Activated CD8-positive, alpha-beta T cell treated with anti-CD3 and anti-CD28 coated beads, Interleukin-2, amount 10 ng/mL, durations not matched to agents 7 days and 5 days (primary cell): Measurements from ENCODE around the gene ST6GALNAC2. TPM values are rescaled to one million over a fixed set of nuclear protein-coding genes. Genes with fewer than 3 reads are reported as not detected.
A peak's percentile ranks its signal among the peaks of the same experiment; 100 is the strongest.
"Not testable (repeated sequence)": the region's sequence is repeated elsewhere in the genome, so short reads cannot be mapped to it uniquely, and the experiment has no call there.

Experiments
- ATAC-seq: fragments of 150-1000 bp; cut with Tn5 transposase; one replicate; pipeline ENCODE4 v1.10.0; 2021; ENCODE audit warnings: moderate library complexity
- CTCF ChIA-PET: fragments of 350-600 bp; sonication (Branson Sonifier 250); formaldehyde crosslinking; loops from one replicate; lab custom pipeline; 2021; ENCODE audit warnings: antibody characterized with exemption; lab: Charles Lee
- POLR2A ChIA-PET: fragments of 350-600 bp; sonication (Branson Sonifier 250); formaldehyde crosslinking; loops from one replicate; lab custom pipeline; 2021; ENCODE audit warnings: antibody characterized with exemption; lab: Charles Lee
- DNase-seq: peaks from one replicate; pipeline ENCODE4 v3.0.0-alpha.2; 2020
- H3K27ac Mint-ChIP-seq: one replicate; pipeline ENCODE4 v1.8.0; 2021; ENCODE audit warnings: mild to moderate bottlenecking, mixed read lengths
- H3K27me3 Mint-ChIP-seq: one replicate; pipeline ENCODE4 v1.8.0; 2021; ENCODE audit warnings: low read depth, mixed read lengths
- H3K36me3 Mint-ChIP-seq: one replicate; pipeline ENCODE4 v1.8.0; 2021; ENCODE audit warnings: low read depth, mixed read lengths
- H3K4me1 Mint-ChIP-seq: one replicate; pipeline ENCODE4 v1.8.0; 2021; ENCODE audit warnings: low read depth, mixed read lengths
- H3K4me3 Mint-ChIP-seq: one replicate; pipeline ENCODE4 v1.8.0; 2021; ENCODE audit warnings: mild to moderate bottlenecking, mixed read lengths
- H3K9me3 Mint-ChIP-seq: one replicate; pipeline ENCODE4 v1.8.0; 2022; ENCODE audit warnings: mixed read lengths; ENCODE audit not compliant: insufficient read depth
- total RNA-seq, 2 experiments: library from RNA; stranded (reverse); gene quantifications; one replicate each; pipeline ENCODE4 v1.2.3, GENCODE V29; 2021

ST6GALNAC2 gene
- total RNA-seq, 2 experiments from 2014 or later: not detected

DNA sequence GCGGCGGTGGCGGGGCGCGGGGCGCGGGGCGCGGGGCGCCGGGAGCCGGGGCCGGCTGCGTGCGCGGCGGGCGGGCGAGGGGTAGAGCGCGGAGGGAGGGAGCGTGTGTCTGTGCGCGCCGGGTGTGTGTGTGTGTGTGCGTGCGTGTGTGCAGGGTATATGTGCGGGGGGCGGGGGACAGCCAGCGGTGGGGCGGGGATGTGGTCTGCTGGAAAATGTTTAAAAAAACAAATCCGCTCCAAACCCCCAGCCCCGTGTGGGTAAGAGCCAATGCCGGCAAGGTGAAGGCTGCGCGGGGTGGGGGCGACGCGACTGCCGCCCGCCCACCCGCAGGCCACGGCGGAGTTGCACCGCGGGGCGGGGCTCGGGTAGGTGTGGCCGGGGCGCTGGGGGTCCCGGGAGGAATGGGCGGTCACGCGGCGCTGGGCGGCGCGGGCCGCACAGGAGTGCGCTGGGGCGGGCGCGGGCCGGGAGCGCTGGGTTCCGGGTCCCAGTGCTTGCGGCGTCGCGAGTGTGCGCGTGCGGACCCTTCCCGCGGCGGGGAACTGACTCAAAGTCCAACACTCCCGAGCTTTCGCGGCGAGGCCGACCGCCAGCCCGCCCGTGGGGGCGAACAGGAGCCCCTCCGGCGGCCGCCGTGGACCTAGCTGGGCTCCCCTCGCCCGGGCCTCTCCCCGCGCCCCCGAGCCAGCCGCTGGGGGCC, 47.9 kb downstream of the ST6GALNAC2 start, which contains the start of gene CYGB:
Gene CYGB, minus strand, starts transcription at position 132 of the 703 bp plus-strand sequence. CDS start 167 bp downstream, outside the sequence.
- POLR2A ChIA-PET: interaction anchor here (0.7 kb wide), 1 partner anchor 19 kb away, joined by 5 read pairs; no protein-coding TSS in a partner anchor
- CTCF ChIA-PET: no interaction called here
- Mint-ChIP-seq H3K4me3 (no peak within 1 kb of the TSS), H3K36me3 (no peaks in the 10 kb centered on the region), H3K9me3 (no peaks in the 10 kb centered on the region), H3K4me1 (peaks cover 4% of the 10 kb centered on the region), H3K27ac (no peak within 1 kb of the TSS), H3K27me3 (peaks cover 46% of the 10 kb centered on the region)
- no peak for DNase-seq
- ATAC-seq: peak; percentile 54

GRCh38 chr17:76537288-76537577, 48.4 kb downstream of the ST6GALNAC2 start:
- ATAC-seq: peak; percentile 20

GRCh38 chr17:76536511-76537287, 49.0 kb downstream of the ST6GALNAC2 start:
- ATAC-seq: no peak
- Mint-ChIP-seq H3K27ac (no peak overlapping the region), H3K9me3 (no peaks in the 10 kb centered on the region), H3K4me3 (no peak overlapping the region), H3K4me1 (peaks cover 4% of the 10 kb centered on the region), H3K36me3 (no peaks in the 10 kb centered on the region), H3K27me3 (peaks cover 43% of the 10 kb centered on the region)
- DNase-seq: no peak
- ChIA-PET CTCF (interaction anchor here (1.9 to 2.3 kb wide), 3 partner anchors 9 to 87 kb away, joined by 7 to 15 read pairs (median 14); no protein-coding TSS in a partner anchor), POLR2A (interaction anchor here (1.1 kb wide), 1 partner anchor 135 kb away, joined by 4 read pairs; no protein-coding TSS in a partner anchor)

More at GRCh38 chr17:76537288-76537577, 48.4 kb downstream of the ST6GALNAC2 start:
- Mint-ChIP-seq H3K36me3 (no peaks in the 10 kb centered on the region), H3K4me1 (peaks cover 4% of the 10 kb centered on the region), H3K4me3 (no peak overlapping the region), H3K27ac (no peak overlapping the region), H3K27me3 (peaks cover 43% of the 10 kb centered on the region), H3K9me3 (no peaks in the 10 kb centered on the region)
- ChIA-PET CTCF (interaction anchor here (1.9 to 2.3 kb wide), 2 partner anchors 14 to 87 kb away, joined by 7 to 15 read pairs; no protein-coding TSS in a partner anchor), POLR2A (interaction anchor here (1.1 kb wide), 1 partner anchor 134 kb away, joined by 4 read pairs; no protein-coding TSS in a partner anchor)
- DNase-seq: no peak

GRCh38 chr17:76535788-76536510, 49.7 kb downstream of the ST6GALNAC2 start:
- ChIA-PET POLR2A (interaction anchor here (1.1 kb wide), 1 partner anchor 136 kb away, joined by 4 read pairs; no protein-coding TSS in a partner anchor), CTCF (interaction anchor here (1.9 to 2.3 kb wide), 3 partner anchors 10 to 88 kb away, joined by 7 to 15 read pairs (median 14); no protein-coding TSS in a partner anchor)
- no peak overlapping the region for H3K4me3 Mint-ChIP-seq
- no peaks in the 10 kb centered on the region for H3K9me3 Mint-ChIP-seq
- peaks cover 4% of the 10 kb centered on the region for H3K4me1 Mint-ChIP-seq
- no peaks in the 10 kb centered on the region for H3K36me3 Mint-ChIP-seq
- ATAC-seq (no peak), DNase-seq (no peak)
- peaks cover 42% of the 10 kb centered on the region for H3K27me3 Mint-ChIP-seq
- no peak overlapping the region for H3K27ac Mint-ChIP-seq

DNA sequence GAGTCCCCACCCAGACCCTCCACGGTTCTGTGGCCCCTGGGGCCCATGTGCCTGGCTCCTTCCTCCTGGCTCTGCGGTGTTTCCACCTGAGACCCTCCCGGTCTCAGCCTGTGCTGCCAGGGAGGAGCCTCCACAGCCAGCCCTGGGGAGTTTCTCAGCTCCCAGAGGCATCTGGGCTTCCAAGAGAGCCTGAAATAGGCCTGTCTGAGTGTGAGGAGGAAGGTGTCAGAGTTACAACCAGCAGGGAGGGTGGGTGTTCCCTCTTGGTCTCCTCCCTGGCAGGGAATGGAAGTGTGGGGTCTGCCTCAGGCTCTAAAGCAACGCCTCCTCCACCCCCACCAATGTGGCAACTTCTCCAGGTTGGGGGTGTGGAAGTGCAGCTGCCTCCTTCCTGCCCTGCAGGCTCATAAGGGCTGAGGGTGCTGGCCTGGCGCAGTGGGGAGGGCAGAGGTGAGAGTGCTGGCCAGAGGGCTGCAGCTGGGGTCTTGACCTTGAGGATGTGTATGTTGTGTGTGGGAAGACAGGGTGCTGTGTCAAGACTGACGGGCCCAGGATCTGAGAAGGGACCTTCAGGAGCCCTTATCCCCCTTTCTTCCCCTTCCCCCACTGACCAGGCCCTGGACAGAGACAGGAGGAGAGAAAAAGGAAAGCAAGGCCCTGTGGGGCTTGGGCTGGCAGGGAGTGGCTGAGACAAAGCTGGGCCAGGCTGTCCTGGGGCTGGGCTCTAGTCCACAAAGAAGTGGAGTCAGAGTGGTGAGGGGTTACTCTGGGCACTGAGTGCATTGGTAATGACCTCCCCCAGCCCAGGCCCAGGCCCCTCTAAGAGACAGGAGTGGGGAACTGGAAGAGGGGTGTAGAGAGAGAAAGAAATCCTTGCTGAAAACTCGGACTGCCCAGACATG, 50.6 kb downstream of the ST6GALNAC2 start:
- H3K27ac Mint-ChIP-seq: no peak overlapping the region
- ChIA-PET POLR2A (interaction anchor here (0.6 kb wide), 2 partner anchors 9 to 20 kb away, joined by 3 to 4 read pairs; no protein-coding TSS in a partner anchor), CTCF (interaction anchor here (1.0 to 2.3 kb wide), 4 partner anchors 11 to 89 kb away, joined by 3 to 15 read pairs (median 10); no protein-coding TSS in a partner anchor)

GRCh38 chr17:76533640-76534359, 51.9 kb downstream of the ST6GALNAC2 start:
- H3K27ac Mint-ChIP-seq, H3K36me3 Mint-ChIP-seq, ATAC-seq, H3K9me3 Mint-ChIP-seq, H3K4me3 Mint-ChIP-seq, H3K4me1 Mint-ChIP-seq, DNase-seq: not testable (repeated sequence)
- H3K27me3 Mint-ChIP-seq: peaks cover 28% of the 10 kb centered on the region
- ChIA-PET CTCF (interaction anchor here (0.8 to 1.0 kb wide), 3 partner anchors 11 to 90 kb away, joined by 3 to 4 read pairs (median 3); no protein-coding TSS in a partner anchor), POLR2A (interaction anchor here (0.6 kb wide), 1 partner anchor 408 kb away, joined by 5 read pairs; no protein-coding TSS in a partner anchor)

More for the DNA sequence above, 50.6 kb downstream of the ST6GALNAC2 start:
- ATAC-seq (no peak), DNase-seq (no peak)
- Mint-ChIP-seq H3K27me3 (peaks cover 38% of the 10 kb centered on the region), H3K4me1 (peaks cover 3% of the 10 kb centered on the region), H3K9me3 (no peaks in the 10 kb centered on the region), H3K4me3 (no peak overlapping the region), H3K36me3 (no peaks in the 10 kb centered on the region)

GRCh38 chr17:76532072-76532651, 53.5 kb downstream of the ST6GALNAC2 start:
- no peaks in the 10 kb centered on the region for H3K36me3 Mint-ChIP-seq
- DNase-seq: no peak
- H3K27ac Mint-ChIP-seq: no peak overlapping the region
- no peaks in the 10 kb centered on the region for H3K9me3 Mint-ChIP-seq
- H3K27me3 Mint-ChIP-seq: peaks cover 17% of the 10 kb centered on the region
- H3K4me1 Mint-ChIP-seq: peaks cover 12% of the 10 kb centered on the region
- ChIA-PET CTCF (no interaction called here), POLR2A (no interaction called here)
- no peak for ATAC-seq
- no peak overlapping the region for H3K4me3 Mint-ChIP-seq

GRCh38 chr17:76531486-76532038, 54.1 kb downstream of the ST6GALNAC2 start:
- CTCF ChIA-PET: no interaction called here

DNA sequence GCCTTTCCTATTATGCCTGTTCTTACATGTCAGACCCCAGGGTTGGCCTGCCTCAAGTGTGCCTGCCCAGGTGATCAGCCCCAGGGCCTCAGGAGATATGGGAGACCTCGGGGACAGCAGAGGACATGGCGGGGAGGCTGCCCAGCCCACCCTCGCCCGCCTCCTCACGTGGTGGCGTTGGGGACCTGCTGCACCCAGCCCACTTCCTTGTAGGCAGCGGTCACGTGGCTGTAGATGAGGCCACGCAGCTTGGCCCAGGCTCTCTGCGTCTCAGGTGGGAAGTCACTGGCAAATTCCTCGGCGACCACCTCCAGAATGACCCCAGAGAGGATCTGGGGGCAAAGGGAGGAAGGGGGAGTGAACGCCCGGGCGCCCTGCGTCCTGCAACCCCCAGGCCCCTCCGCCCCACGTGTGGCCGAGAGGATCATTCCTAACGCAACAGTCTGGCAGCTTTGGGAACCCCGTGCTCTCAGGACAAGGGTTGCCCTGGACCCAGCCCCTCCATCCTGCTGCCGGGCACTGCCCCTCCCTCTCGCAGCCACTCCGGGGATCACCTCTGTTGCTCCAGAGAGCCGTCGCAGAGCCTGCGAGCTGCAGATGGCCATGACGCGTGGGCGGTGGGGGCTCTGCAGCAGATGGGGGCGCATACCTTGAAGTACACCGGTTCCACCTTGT, 54.7 kb downstream of the ST6GALNAC2 start:
- Mint-ChIP-seq H3K27me3 (peaks cover 8% of the 10 kb centered on the region), H3K4me1 (peaks cover 14% of the 10 kb centered on the region), H3K27ac (no peak overlapping the region), H3K4me3 (no peak overlapping the region), H3K36me3 (no peaks in the 10 kb centered on the region), H3K9me3 (no peaks in the 10 kb centered on the region)
- ChIA-PET POLR2A (no interaction called here), CTCF (interaction anchor here (1.2 kb wide), 1 partner anchor 28 kb away, joined by 4 read pairs; no protein-coding TSS in a partner anchor)
- ATAC-seq (no peak), DNase-seq (no peak)

More at GRCh38 chr17:76531486-76532038, 54.1 kb downstream of the ST6GALNAC2 start:
- Mint-ChIP-seq H3K36me3 (no peaks in the 10 kb centered on the region), H3K27ac (no peak overlapping the region), H3K4me1 (peaks cover 14% of the 10 kb centered on the region), H3K4me3 (no peak overlapping the region), H3K9me3 (no peaks in the 10 kb centered on the region), H3K27me3 (peaks cover 13% of the 10 kb centered on the region)
- POLR2A ChIA-PET: no interaction called here
- DNase-seq: no peak
- ATAC-seq: no peak
